Fibroblast of the conjunctiva (primary cell): ENCODE measurements around the gene NUP98.
A peak's percentile ranks its signal among the peaks of the same experiment; 100 is the strongest.
"Not testable (repeated sequence)": the region's sequence is repeated elsewhere in the genome, so short reads cannot be mapped to it uniquely, and the experiment has no call there.

Experiments used
- DNase-seq: peaks from one replicate; pipeline ENCODE4 v3.0.0-alpha.2; 2010; ENCODE audit warnings: low read depth

The NUP98 gene

DNA sequence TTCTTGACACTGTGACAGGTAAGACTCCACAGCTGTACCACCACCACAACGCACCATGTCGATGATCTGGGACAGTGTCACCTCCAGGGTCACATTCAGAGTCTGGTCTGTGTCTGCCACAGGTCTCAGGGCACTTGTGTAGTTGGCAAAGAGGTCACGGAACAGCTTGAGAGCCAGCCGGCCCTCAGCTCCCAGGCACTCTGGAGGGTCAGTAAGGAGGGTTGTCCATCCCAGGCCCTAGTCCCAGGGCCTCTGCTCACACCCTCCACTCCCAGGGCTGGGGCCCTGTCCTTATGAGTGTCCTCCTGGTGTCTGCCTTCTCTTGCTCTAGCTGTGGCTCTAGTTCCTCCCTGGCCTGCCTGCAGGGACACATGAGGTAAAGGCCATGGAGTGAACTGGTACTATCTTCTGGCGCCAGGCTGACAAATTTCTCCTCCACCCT lies 127.6 kb downstream of the NUP98 start:
- DNase-seq, result no peak

DNA sequence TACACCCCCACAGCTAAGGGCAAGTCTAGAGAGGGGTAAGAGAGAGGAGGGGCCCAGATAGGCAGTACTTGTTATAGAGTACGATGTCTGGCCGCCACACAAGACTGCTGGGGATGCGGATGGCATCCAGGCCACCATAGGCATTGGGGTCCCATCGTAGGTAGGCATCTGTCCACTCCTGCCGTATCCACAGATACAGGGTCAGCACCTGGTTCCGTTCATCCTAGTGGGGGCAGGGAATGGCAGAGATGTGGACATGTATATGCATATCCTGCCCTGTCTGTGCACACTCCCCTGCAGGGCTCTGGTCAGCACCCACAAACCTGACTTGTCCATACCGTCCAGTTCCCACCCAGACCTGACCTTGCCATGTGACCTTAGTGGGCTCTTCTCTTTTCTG lies 128.2 kb downstream of the NUP98 start:
- no peak for DNase-seq

DNA sequence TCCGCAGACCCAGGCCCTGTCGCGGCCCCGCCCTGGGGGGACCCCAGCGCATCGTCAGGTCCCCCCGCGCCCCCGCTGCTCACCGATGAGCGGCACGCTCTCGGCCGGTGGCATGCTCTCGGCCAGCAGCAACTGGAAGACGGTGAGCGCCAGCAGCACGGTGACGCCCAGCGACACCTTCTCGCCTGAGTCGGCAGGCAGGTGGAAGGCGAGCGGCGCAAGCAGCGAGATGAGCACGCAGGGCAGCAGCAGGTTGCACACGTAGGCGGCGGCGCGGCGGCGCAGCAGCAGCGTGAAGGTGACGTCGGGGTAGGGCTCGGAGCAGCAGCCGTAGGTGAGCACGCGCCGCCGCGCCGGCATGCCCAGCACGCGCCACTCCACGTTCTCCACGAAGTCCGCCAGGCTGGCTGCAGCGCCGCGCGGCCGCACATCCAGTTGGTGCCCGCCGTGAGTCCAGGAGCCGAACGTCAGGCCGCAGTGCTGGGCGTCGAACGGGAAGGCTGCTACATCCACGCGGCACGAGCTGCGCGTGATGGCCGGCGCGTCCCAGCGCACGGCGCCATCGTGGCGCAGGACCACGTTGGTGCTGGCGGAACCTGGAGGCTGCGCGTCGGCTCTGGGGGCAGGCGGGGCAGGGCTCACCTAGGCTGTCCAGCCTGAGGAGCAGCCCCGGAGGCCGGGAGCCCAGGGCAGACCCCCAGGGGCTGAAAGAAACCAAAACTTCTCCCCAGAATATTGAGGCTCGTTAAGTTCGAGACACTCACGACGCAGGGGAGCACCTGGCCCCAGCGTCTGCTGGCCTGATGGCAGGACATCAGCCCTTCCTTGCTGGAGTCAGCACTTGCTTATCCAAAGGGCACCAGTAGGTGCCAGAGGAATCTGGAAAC lies 130.0 kb downstream of the NUP98 start:
- DNase-seq, result no peak

DNA sequence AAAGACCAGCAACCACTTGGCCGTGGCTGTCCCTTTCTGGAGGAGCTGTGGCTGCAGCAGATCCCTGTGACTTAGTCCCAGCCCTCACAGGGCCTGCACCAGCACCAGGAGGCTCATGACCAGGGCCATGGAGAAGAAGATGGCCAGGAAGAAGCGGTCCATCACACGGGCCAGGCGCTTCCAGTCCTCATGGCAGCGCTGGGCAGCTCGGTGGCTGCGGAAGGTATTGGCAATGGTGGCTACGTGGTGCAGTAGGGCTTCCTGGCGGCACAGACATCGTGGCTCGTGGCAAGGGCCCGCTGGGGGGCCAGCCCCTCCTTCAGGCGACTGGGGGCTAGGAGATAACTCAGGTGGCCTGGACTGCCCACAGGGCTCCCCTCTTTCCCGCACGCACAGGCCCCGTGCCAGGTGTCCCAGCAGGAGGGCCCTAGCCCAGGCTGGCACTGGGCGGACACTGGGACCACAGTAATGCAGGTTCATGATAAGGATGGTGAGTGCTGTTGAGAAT lies 131.3 kb downstream of the NUP98 start:
- DNase-seq, result no peak

DNA sequence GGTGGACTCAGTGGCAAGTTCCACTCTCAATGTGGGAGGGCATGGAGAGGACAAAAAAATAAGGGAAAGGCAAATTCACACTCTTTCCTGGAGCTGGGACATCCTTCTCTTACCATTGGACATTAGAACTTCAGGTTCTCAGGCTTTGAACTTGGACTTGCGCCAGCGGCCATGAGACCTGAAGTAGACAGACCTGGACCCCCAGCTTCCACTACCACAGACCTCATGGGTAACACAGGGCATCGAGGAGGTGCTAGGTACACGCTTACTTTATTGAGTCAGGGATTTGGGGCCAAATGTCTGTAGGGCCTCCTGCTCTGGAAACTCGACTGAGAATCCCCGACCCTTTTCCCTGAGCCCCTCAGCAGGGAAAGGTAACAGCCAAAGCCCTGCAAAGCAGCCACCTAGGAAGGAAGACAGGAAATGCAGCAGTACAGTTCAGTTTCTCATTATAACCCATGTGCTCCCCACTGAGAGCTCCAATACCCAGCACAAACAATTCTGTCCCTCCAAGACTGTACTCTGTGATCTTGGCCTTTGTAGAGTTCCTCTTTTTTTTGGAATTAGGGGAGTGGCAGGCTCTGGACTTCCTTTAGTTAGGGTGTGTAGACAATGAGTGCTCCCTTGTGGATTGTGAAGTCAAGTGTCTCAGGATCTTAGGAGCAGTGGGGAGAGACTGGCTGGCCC lies 131.9 kb downstream of the NUP98 start:
- DNase-seq, result no peak

DNA sequence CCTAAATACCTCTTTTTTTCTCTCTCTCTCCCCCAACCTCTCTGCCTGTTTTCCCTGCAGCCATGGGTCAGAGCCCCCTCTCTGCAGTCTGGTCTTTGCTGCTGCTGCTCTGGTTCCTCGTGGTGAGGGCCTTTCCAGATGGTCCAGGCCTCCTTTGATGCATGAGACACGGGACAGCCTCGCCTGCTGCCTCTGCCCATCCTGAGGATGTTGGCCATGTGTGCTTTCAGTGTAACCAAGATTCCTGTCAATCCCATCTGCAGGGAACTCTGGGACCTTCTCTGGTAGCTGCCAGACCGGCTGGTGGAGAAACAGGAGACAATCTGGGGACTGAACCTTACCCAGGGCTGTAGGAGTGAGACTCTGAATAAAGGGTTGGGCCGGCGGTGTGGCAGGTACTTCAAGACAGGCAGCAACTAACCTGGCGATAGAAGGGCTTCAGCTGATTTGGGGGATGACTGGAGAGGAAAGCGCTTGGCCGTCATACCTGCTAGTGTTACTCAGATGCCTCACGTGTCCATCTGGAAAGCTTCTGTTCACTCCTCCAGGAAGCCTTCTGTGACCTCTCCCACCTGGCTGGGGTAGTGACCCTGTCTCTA lies 133.2 kb downstream of the NUP98 start:
- no peak for DNase-seq

DNA sequence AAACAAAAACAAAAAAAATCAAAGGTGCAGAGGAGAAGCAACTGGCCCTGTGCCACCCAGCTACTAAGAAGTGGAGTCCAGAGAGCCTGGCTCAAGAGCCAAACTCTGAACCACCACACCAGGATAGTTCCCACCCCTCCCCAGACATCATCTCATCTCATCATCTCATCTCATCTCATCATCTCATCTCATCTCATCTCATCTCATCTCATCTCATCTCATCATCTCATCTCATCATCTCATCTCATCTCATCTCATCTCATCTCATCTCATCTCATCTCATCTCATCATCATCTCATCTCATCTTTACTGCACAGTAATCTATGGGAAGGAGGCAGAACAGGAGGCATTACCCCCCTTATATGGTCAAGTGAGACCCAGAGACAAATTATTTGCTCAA lies 134.5 kb downstream of the NUP98 start:
- DNase-seq, result no peak

DNA sequence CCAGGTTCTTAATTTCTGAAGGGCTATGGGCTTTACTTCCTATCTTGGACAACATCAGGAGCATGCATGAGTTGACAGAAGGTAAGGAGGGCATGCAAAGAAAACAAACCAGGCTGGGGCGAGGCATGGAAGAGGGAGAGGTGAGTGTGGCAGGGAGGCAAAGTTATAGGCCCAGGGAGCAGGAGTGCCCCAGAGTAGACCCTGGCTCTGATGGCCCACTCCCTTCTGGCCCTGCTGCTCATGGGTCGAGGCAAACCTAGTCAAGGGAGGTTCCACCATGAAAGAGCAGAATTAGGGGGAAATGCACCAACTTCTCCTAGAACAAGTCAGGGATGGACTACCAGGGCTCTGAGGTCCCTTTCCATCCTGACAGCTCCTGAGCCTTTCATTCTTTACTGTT lies 136.4 kb downstream of the NUP98 start:
- no peak for DNase-seq

DNA sequence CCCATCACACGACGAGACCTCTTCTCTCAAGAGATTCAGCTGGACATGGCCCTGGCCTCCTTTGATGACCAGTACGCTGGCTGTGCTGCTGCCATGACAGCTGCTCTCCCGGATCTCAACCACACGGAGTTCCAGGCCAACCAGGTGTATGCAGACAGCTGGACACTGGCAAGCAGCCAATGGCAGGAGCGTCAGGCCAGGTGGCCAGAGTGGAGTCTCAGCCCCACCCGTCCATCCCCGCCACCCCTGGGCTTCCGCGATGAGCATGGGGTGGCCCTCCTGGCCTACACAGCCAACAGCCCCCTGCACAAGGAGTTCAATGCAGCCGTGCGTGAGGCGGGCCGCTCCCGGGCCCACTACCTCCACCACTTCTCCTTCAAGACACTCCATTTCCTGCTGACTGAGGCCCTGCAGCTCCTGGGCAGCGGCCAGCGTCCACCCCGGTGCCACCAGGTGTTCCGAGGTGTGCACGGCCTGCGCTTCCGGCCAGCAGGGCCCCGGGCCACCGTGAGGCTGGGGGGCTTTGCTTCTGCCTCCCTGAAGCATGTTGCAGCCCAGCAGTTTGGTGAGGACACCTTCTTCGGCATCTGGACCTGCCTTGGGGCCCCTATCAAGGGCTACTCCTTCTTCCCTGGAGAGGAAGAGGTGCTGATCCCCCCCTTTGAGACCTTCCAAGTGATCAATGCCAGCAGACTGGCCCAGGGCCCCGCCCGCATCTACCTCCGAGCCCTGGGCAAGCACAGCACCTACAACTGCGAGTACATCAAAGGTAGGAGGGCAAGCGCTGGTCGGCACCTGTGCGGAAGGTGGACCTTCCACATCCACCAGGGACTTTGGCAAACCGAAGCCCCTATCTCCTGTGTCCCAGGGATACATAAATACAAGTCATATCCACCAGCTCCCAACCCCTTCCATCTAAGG lies 137.5 kb downstream of the NUP98 start:
- DNase-seq, result no peak

DNA sequence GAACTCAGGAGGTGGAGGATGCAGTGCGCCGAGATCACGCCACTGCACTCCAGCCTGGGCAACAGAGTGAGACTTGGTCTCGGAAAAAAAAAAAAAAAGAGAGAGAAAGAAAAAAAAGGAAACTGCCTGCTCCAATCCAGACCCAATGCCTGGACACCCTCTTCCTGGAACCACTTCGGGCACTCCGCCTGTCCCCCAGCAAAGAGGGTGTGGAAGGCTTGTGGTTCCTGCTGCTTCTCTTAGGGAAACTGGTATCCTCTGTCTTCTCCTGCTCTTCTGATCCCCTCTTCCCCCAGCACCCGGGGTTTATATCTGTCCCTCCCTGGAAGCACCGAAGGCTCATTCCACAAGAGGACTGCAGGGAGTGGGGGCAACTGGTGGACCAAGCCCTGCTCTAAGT lies 139.1 kb downstream of the NUP98 start:
- DNase-seq, result no peak

DNA sequence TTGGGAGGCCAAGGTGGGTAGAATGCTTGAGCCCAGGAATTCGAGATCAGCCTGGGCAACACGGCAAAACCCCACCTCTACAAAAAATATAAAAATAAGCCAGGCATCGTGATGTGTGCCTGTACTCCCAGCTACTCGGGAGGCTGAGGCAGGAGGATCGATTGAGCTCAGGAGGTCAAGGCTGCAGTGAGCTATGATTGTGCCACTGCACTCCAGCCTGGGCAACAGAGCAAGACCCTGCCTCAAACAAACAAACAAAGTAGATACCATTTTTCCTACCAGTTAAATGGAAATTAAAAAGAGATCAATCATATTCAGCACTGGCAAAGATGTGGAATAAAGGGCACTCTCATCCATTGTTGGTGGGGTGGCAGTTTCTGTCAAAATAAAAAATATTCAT lies 140.0 kb downstream of the NUP98 start:
- not testable (repeated sequence) for DNase-seq

DNA sequence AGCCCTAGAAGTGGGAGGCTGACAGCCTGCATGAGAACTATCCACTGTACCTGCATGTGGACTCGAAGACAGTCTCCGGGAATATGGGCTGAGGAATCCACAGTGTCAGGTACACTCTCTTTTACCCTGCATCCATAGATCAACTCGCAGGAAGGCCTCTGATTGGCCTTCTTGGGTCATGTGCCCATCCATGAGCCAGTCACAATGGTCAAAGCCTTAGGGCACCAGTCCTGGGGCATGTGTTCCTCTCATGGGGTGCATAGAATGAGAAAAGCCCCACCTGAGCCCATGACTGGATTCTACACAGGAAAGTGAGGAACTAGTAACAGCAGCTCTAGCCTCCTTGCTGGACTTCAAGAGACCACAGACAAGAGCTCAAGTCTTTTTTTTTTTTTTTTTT lies 141.8 kb downstream of the NUP98 start:
- no peak for DNase-seq

DNA sequence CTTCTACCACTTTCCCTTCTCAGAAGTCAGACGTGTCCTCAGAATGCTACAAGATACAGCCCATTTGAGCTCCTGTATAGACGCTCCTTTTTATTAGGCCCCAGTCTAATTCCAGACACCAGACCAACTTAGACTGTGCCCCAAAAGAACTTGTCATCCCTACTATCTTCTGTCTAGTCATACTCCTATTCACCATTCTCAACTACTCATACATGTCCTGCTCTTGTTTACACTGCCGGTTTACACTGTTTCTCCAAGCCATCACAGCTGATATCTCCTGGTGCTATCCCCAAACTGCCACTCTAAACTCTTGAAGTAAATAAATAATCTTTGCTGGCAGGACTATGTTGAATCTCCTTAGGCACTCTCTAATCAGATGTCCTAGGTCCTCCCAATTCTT lies 144.8 kb downstream of the NUP98 start:
- not testable (repeated sequence) for DNase-seq

DNA sequence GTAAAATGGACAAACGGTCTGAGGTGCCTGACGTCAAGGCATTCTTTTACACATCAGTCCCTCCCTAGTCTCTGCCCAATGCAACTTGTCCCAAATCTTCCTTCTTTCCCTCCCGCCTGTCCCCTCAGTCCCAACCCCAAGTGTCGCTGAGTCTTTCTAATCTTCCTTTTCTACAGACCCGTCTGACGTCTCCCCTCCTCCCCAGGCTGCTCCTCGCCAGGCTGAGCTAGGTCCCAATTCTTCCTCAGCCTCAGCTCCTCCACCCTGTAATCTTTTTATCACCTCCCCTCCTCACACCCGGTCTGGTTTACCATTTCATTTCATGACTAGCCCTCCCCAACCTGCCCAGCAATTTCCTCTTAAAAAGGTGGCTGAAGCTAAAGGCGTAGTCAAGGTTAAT lies 148.0 kb downstream of the NUP98 start:
- DNase-seq, result not testable (repeated sequence)

DNA sequence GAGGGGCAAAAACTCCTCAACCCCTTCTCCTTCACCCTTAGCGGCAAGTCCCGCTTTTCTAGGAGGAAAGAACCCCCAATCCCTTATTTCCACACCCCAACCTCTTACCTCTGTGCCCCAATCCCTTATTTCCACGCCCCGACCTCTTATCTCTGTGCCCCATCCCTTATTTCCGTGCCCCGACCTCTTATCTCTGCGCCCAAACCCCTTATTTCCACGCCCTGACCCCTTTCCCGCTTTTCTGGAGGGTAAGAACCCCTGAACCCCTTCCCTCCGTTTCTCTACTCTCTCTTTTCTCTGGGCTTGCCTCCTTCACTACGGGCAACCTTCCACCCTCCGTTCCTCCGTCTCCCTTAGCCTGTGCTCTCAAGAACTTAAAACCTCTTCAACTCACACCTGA lies 148.5 kb downstream of the NUP98 start:
- DNase-seq, result not testable (repeated sequence)

DNA sequence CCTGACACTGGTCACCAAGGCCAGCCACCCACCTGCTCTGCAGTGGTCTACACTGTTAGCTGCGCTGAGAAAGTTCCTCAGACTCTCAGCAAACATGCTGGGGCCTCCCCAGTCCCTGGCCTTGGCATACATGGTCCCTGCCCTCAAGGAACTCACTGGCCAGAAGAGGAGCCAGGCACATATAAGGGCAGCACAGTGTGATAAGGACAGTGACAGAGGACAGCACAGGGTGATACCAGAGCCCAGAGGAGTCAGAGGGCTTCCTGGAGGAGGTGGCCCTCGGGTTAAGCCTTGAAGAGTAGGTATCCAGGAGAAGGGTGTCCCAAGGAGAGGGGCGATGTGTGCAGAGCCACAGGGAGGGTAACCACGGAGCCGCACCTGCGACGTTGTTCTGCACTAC lies 151.8 kb downstream of the NUP98 start:
- no peak for DNase-seq

DNA sequence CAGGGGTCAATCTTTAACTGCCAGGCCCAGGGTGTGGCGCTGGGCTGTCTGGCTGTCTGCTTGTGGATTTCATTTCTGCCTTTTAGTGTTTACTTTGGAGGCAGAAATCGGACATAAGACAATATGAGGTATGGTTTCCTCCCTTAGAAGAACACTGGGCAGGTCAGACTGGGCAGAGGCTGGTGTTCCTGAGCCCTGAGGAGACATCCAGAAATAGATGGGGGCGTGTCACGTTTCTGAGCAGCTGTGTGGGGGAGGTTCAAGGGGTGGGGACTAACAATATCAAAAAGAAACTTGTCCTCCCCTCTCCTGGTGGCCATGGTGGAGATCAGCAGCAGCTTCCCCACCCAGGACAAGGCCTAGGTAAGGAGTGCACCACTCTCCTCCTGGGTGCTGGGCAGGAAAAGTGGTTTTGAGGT lies 152.5 kb downstream of the NUP98 start, which contains the start of gene ART1:
ART1 (plus strand) TSS at position 312 of the 419 bp plus-strand sequence. CDS start 14,086 bp downstream, outside the sequence.
- DNase-seq, result no peak

DNA sequence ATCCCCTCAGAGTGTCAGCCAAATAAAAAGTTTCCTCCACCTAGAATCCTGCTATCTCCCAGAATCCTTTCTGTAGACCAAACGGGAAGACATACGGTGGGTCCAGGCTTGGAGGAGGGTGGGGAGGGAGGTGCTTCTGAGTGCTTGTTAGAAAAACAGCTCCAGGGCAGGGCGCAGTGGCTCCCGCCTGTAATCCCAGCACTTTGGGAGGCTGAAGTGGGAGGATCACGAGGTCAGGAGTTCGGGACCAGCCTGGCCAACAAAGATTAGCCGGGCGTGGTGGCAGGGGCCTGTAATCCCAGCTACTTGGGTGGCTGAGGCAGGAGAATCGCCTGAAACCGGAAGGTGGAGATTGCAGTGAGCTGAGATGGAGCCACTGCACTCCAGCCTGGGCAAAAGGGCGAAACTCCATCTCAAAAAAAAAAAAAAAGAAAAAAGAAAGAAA lies 154.2 kb downstream of the NUP98 start:
- DNase-seq, result not testable (repeated sequence)

DNA sequence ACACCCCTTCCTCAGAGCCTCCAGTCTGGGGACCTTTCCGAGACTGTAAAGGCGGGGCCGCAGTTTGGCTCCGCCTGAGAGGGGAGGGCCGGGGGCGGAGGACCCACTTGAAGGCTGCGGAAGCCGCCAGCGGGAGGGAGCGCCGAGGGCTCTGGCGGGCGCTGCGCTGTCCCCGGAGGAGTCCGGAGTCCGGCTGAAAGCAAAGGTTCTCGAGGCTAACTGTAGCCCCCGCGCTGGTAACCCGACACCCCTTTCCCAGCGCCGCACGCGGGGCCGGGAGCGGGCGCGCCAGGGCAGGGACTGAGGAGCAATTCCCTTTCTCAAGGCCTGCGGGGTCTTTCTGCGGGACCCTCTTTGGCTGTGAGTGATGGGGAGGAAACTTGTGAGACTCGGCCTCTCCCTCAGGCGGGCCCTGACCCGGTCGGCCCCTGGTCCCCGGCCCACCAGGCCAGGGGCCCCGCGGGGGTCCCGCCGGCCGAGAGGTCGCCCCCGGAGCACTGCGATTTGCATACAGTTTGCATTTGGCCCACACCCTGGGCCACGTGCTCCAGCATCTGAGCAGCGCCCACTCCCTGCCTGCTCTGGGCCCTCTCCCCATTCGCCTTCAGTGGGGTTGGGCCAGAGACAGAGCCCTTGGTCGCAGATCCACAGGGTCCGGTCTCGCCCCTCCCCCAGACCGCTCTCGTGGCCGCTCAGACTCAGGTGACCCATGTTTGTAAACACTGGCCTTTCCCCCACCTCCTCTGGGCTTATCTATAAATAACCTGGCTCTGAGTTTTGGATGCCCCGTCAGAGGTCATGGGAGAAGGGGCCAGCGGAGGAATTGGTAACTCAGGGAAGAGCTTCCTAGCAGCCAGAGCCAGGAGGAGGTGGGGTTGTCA lies 155.0 kb downstream of the NUP98 start:
- peak; percentile 30 for DNase-seq

DNA sequence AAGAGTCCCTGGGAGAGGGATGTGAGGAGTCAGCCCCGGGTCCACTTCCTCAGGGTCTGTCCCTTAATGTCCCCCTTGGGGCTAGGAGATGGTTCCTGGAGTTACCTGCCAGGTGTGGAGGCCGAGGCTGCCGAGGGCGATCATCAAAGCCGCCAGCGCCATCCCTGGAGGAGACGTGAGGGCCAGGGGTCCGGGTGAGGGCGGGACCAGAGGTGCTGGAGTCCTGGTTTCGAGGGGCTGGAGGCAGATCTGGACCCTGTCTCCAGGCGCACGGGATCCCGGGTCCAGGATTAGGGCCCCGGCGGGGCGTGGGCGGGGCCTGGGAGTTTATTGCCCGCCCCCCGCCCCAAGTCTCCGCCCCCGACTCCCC lies 155.7 kb downstream of the NUP98 start, which contains the start of gene ART5:
ART5 (minus strand) TSS at position 292 of the 370 bp plus-strand sequence; CDS start at position 162, 130 bp downstream.
- no peak for DNase-seq
